Mammary epithelial cell (primary cell): ENCODE results near the gene MCF2L.

Source experiments
- EZH2 ChIP-seq: IDR thresholded peaks from 2 replicates; pipeline ENCODE4 v1.6.1; 2012; ENCODE audit warnings: low read length, inconsistent platforms, borderline replicate concordance
- TF ChIP-seq, protein P1 (sequence below), 2 donors: IDR thresholded peaks in 1 of 2; conservative IDR thresholded peaks in 1 of 2; 2 replicates each; pipeline ENCODE4 v1.5.1; 2011 to 2012; ENCODE audit warnings: inconsistent platforms in 2 of 2, low read length in 2 of 2, mild to moderate bottlenecking in 2 of 2, control low read depth in 1 of 2, low read depth in 1 of 2; ENCODE audit not compliant: insufficient read depth in 1 of 2; ENCODE audit errors: extremely low read depth in 1 of 2

DNA sequence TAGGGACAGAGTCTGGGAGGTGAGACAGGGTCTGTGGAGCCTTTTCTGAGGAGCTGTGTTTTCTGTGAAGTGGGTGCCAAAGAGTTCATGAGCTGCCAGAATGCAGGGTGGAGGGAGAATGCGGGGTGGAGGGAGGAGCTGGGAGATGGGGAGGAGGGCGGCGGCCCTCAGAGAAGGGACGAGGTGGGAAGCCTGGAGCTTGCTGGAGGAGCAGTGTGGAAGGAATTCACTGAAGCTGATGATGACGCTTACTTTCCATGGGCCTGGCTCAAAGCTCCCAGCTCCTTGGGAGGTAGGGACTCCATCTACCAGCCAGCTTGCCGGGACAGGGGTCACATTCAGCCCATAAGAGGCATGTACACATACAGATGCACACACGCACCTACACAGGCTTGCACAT, 62.5 kb downstream of the MCF2L start:
- TF ChIP-seq, protein P1, sequence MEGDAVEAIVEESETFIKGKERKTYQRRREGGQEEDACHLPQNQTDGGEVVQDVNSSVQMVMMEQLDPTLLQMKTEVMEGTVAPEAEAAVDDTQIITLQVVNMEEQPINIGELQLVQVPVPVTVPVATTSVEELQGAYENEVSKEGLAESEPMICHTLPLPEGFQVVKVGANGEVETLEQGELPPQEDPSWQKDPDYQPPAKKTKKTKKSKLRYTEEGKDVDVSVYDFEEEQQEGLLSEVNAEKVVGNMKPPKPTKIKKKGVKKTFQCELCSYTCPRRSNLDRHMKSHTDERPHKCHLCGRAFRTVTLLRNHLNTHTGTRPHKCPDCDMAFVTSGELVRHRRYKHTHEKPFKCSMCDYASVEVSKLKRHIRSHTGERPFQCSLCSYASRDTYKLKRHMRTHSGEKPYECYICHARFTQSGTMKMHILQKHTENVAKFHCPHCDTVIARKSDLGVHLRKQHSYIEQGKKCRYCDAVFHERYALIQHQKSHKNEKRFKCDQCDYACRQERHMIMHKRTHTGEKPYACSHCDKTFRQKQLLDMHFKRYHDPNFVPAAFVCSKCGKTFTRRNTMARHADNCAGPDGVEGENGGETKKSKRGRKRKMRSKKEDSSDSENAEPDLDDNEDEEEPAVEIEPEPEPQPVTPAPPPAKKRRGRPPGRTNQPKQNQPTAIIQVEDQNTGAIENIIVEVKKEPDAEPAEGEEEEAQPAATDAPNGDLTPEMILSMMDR (conservative IDR thresholded peaks at IDR 0.05 in 1 of 2, IDR thresholded peaks at IDR 0.05 in 1 of 2; ENCODE audit: extremely low read depth in 1 of 2, insufficient read depth in 1 of 2, low read depth in 1 of 2, low read length in 2 of 2): no peak
- no peak for TF ChIP-seq EZH2
